AG04449 (cell line): ENCODE data around the gene PPP2R3B.

Experiments
- CTCF ChIA-PET: fragments of 350-600 bp; formaldehyde crosslinking; extraction: SDS; loops from one replicate; lab custom pipeline; 2021; ENCODE audit warnings: antibody characterized with exemption; lab: Yijun Ruan, JAX
- POLR2A ChIA-PET: fragments of 400-600, 350-600 bp; formaldehyde crosslinking; extraction: SDS; loops from one replicate; lab custom pipeline; 2020; ENCODE audit warnings: antibody characterized with exemption, inconsistent platforms; lab: Yijun Ruan, JAX
- DNase-seq: peaks from one replicate; pipeline ENCODE4 v3.0.0-alpha.2; 2010; ENCODE audit warnings: low read depth, low spot score
- H3K4me3 ChIP-seq: 2 replicates; pipeline ENCODE4 v1.5.1; 2011; ENCODE audit warnings: low read depth, mild to moderate bottlenecking, control low read depth, low read length
- CTCF ChIP-seq: IDR thresholded peaks from one replicate; pipeline ENCODE4 v1.5.1; 2011; ENCODE audit warnings: mild to moderate bottlenecking, moderate library complexity, low read length, control low read depth, inconsistent platforms; ENCODE audit not compliant: insufficient read depth; ENCODE audit errors: missing control alignments

PPP2R3B gene

GRCh38 chrX:314781-315595 lies 71.7 kb downstream of the PPP2R3B start:
- CTCF ChIA-PET = no interaction called here
- TF ChIP-seq CTCF = no peak

GRCh38 chrX:314049-314448 lies 72.7 kb downstream of the PPP2R3B start:
- POLR2A ChIA-PET = no interaction called here
- H3K4me3 ChIP-seq = no peak overlapping the region
- DNase-seq = no peak
- no peak for TF ChIP-seq CTCF
- CTCF ChIA-PET = no interaction called here

More at GRCh38 chrX:314781-315595, 71.7 kb downstream of the PPP2R3B start:
- no peak overlapping the region for H3K4me3 ChIP-seq
- POLR2A ChIA-PET = no interaction called here
- DNase-seq = no peak

- no peak for TF ChIP-seq CTCF
- ChIA-PET CTCF (no interaction called here), POLR2A (no interaction called here)
- DNase-seq = no peak
- no peak overlapping the region for H3K4me3 ChIP-seq
Observed at GRCh38 chrX:313546-313945, 73.2 kb downstream of the PPP2R3B start.

GRCh38 chrX:312621-313331 lies 73.9 kb downstream of the PPP2R3B start:
- ChIA-PET POLR2A (no interaction called here), CTCF (no interaction called here)
- DNase-seq = no peak
- TF ChIP-seq CTCF = no peak
- H3K4me3 ChIP-seq = no peak overlapping the region

GRCh38 chrX:311156-312129 lies 75.3 kb downstream of the PPP2R3B start:
- CTCF ChIA-PET = no interaction called here
- POLR2A ChIA-PET = no interaction called here
- H3K4me3 ChIP-seq = no peak overlapping the region
- no peak for TF ChIP-seq CTCF
- DNase-seq = no peak
